ENCODE measurements around the gene CHAD. TPM values are rescaled to one million over a fixed set of nuclear protein-coding genes. Genes with fewer than 3 reads are reported as not detected.

The CHAD gene
- total and polyA plus RNA-seq, 2 of the 13 experiments (the other 11 are each of a cell fraction or from before 2014, with no cell fraction given) = 1.4 TPM; not detected in 1

- no peak for TF ChIP-seq STAT6 (CRISPR knock-in tag; IDR thresholded peaks at IDR 0.05; ENCODE audit: borderline replicate concordance)
- peak; percentile 35; the same call in 1 of the 2 replicates for TF ChIP-seq ZNF607 (CRISPR knock-in tag; IDR thresholded peaks at IDR 0.05; ENCODE audit: borderline replicate concordance)
- no peak for TF ChIP-seq HBP1 (CRISPR knock-in tag; IDR thresholded peaks at IDR 0.05; ENCODE audit: low read depth)
- no peak for TF ChIP-seq IRF9 (CRISPR knock-in tag; IDR thresholded peaks at IDR 0.05; ENCODE audit: borderline replicate concordance)
- TF ChIP-seq ZNF619 (CRISPR knock-in tag; IDR thresholded peaks at IDR 0.05) = no peak
- TF ChIP-seq SETDB1 (CRISPR knock-in tag; IDR thresholded peaks at IDR 0.05; ENCODE audit: borderline replicate concordance) = no peak
- no peak for TF ChIP-seq ZNF614 (CRISPR knock-in tag; IDR thresholded peaks at IDR 0.05; ENCODE audit: borderline replicate concordance)
- TF ChIP-seq MYPOP (CRISPR knock-in tag; IDR thresholded peaks at IDR 0.05) = no peak
- TF ChIP-seq ATF6 (CRISPR knock-in tag; conservative IDR thresholded peaks at IDR 0.05) = no peak
- peak; percentile 41; the same call in 1 of the 2 replicates for TF ChIP-seq HNF1B (CRISPR knock-in tag; IDR thresholded peaks at IDR 0.05)
- no peak for TF ChIP-seq ZNF549 (CRISPR knock-in tag; IDR thresholded peaks at IDR 0.05)
- no peak for TF ChIP-seq ZNF569 (CRISPR knock-in tag; IDR thresholded peaks at IDR 0.05; ENCODE audit: borderline replicate concordance)
- TF ChIP-seq ATF1 (CRISPR knock-in tag; IDR thresholded peaks at IDR 0.05) = no peak
- no peak for TF ChIP-seq ZNF782 (CRISPR knock-in tag; IDR thresholded peaks at IDR 0.05; ENCODE audit: borderline replicate concordance)
Measured at GRCh38 chr17:50477976-50478375, 9.3 kb upstream of the CHAD start (continued).
